HEK293 (cell line): ENCODE data around the gene CNIH3.

ENCODE experiments used
- CTCF ChIA-PET: fragments of 350-600 bp; formaldehyde crosslinking; extraction: SDS; loops from one replicate; lab custom pipeline; 2021; ENCODE audit warnings: antibody characterized with exemption; lab: Yijun Ruan, JAX
- POLR2A ChIA-PET: fragments of 300-600 bp; formaldehyde crosslinking; extraction: SDS; loops from one replicate; lab custom pipeline; 2020; ENCODE audit warnings: antibody characterized with exemption, inconsistent platforms; lab: Yijun Ruan, JAX
- H3K27ac ChIP-seq: fragments of 200-500 bp; sonication (Bioruptor generic); 2 replicates; pipeline ENCODE4 v1.5.1; 2014; ENCODE audit warnings: low read depth, low read length, control low read depth, inconsistent platforms; ENCODE audit errors: extremely low read depth
- H3K36me3 ChIP-seq, 2 experiments: fragments of 200-500 bp in 1 of 2; sonication (Bioruptor generic) in 1 of 2; 1 replicate in 1 of 2; 2 replicates in 1 of 2; pipeline ENCODE4 v1.5.1; 2014 to 2017; ENCODE audit warnings: inconsistent platforms in 2 of 2, low read length in 2 of 2; ENCODE audit not compliant: control insufficient read depth in 2 of 2, insufficient read depth in 1 of 2
- H3K4me1 ChIP-seq: fragments of 200-500 bp; sonication (Bioruptor generic); 2 replicates; pipeline ENCODE4 v1.5.1; 2014; ENCODE audit warnings: mild to moderate bottlenecking, low read length, inconsistent platforms; ENCODE audit not compliant: control insufficient read depth, insufficient read depth
- H3K4me3 ChIP-seq: 2 replicates; pipeline ENCODE4 v1.5.1; 2011; ENCODE audit warnings: low read depth, mild to moderate bottlenecking, control low read depth, low read length, moderate library complexity
- H3K9me3 ChIP-seq: fragments of 200-500 bp; sonication (Bioruptor generic); 2 replicates; pipeline ENCODE4 v1.5.1; 2014; ENCODE audit warnings: low read depth, low read length, inconsistent platforms; ENCODE audit not compliant: control insufficient read depth, insufficient read depth
- ATF2 ChIP-seq: fragments of 450-650 bp; formaldehyde crosslinking; IDR thresholded peaks from 2 replicates; pipeline ENCODE4 v1.5.1; 2016; ENCODE audit warnings: missing biosample characterization, missing genetic modification characterization, low read depth
- EGR2 ChIP-seq: fragments of 450-650 bp; formaldehyde crosslinking; IDR thresholded peaks from 2 replicates; pipeline ENCODE4 v1.5.1; 2016; ENCODE audit warnings: low read depth, missing biosample characterization, missing genetic modification characterization
- GLIS2 ChIP-seq: fragments of 450-650 bp; formaldehyde crosslinking; IDR thresholded peaks from 2 replicates; pipeline ENCODE4 v1.5.1; 2016; ENCODE audit warnings: missing biosample characterization, missing genetic modification characterization
- KLF1 ChIP-seq: fragments of 450-650 bp; formaldehyde crosslinking; IDR thresholded peaks from 2 replicates; pipeline ENCODE4 v1.5.1; 2016; ENCODE audit warnings: missing biosample characterization, missing genetic modification characterization
- REST ChIP-seq: fragments of 450-650 bp; formaldehyde crosslinking; IDR thresholded peaks from 2 replicates; pipeline ENCODE4 v1.5.1; 2016; ENCODE audit warnings: missing biosample characterization, missing genetic modification characterization
- SCRT1 ChIP-seq: fragments of 450-650 bp; formaldehyde crosslinking; IDR thresholded peaks from 2 replicates; pipeline ENCODE4 v1.5.1; 2016; ENCODE audit warnings: missing biosample characterization, missing genetic modification characterization, borderline replicate concordance
- SP2 ChIP-seq: fragments of 450-650 bp; formaldehyde crosslinking; IDR thresholded peaks from 2 replicates; pipeline ENCODE4 v1.5.1; 2016; ENCODE audit warnings: missing biosample characterization, missing genetic modification characterization
- TRIM28 ChIP-seq: IDR thresholded peaks from 2 replicates; pipeline ENCODE4 v1.6.1; 2011; ENCODE audit warnings: low read length, control low read depth, borderline replicate concordance
- WT1 ChIP-seq: fragments of 450-650 bp; formaldehyde crosslinking; IDR thresholded peaks from 2 replicates; pipeline ENCODE4 v1.5.1; 2016; ENCODE audit warnings: missing biosample characterization, missing genetic modification characterization
- ZBTB11 ChIP-seq: fragments of 450-650 bp; formaldehyde crosslinking; conservative IDR thresholded peaks from 2 replicates; pipeline ENCODE4 v1.5.1; 2016; ENCODE audit warnings: low read depth, missing biosample characterization, missing genetic modification characterization
- ZNF664 ChIP-seq: fragments of 450-650 bp; formaldehyde crosslinking; IDR thresholded peaks from 2 replicates; pipeline ENCODE4 v1.5.1; 2016; ENCODE audit warnings: missing biosample characterization, missing genetic modification characterization
- ZNF830 ChIP-seq: fragments of 450-650 bp; IDR thresholded peaks from 2 replicates; pipeline ENCODE4 v1.5.0; 2018; ENCODE audit warnings: missing biosample characterization, missing genetic modification characterization, low read depth, mild to moderate bottlenecking, moderate library complexity
- ZSCAN16 ChIP-seq: fragments of 450-650 bp; formaldehyde crosslinking; IDR thresholded peaks from 2 replicates; pipeline ENCODE4 v1.5.1; 2016; ENCODE audit warnings: missing biosample characterization, missing genetic modification characterization

The CNIH3 gene

GRCh38 chr1:224650290-224650689 lies 34.2 kb downstream of the CNIH3 start:
- no peak overlapping the region for H3K4me3 ChIP-seq
- H3K4me1 ChIP-seq = no peaks in the 10 kb centered on the region
- no peaks in the 10 kb centered on the region for H3K9me3 ChIP-seq
- peak; percentile 15; the same call in 1 of the 2 replicates for TF ChIP-seq ZSCAN16
- no peak for TF ChIP-seq ZBTB11 (tag by site-specific recombination)
- POLR2A ChIA-PET = no interaction called here
- CTCF ChIA-PET = interaction anchor here (0.5 to 2.4 kb wide), 6 partner anchors 10 to 201 kb away, joined by 3 to 11 read pairs (median 3); no protein-coding TSS in a partner anchor
- H3K36me3 ChIP-seq = no peaks in the 10 kb centered on the region
- H3K27ac ChIP-seq = no peak overlapping the region

- ChIA-PET POLR2A (no interaction called here), CTCF (interaction anchor here (2.4 kb wide), 1 partner anchor 200 kb away, joined by 11 read pairs; no protein-coding TSS in a partner anchor)
- no peaks in the 10 kb centered on the region for H3K36me3 ChIP-seq
- TF ChIP-seq EGR2 = no peak
- peak; percentile 83 for TF ChIP-seq ATF2 (tag by site-specific recombination)
- TF ChIP-seq, all 188 proteins: peak for 1
- Histone ChIP-seq H3K9me3 (no peaks in the 10 kb centered on the region), H3K4me1 (no peaks in the 10 kb centered on the region), H3K27ac (no peak overlapping the region), H3K4me3 (no peak overlapping the region)
These were observed 35.1 kb downstream of the CNIH3 start for GRCh38 chr1:224651188-224651587.

GRCh38 chr1:224656392-224656791 lies 40.3 kb downstream of the CNIH3 start:
- POLR2A ChIA-PET = no interaction called here
- no peak overlapping the region for H3K4me3 ChIP-seq
- H3K36me3 ChIP-seq = no peaks in the 10 kb centered on the region
- CTCF ChIA-PET = interaction anchor here (1.1 to 2.0 kb wide), 3 partner anchors 12 to 266 kb away, joined by 3 to 6 read pairs (median 5); no protein-coding TSS in a partner anchor
- no peaks in the 10 kb centered on the region for H3K4me1 ChIP-seq
- H3K27ac ChIP-seq = no peak overlapping the region
- TF ChIP-seq EGR2 (peak; percentile 30; the same call in 1 of the 2 replicates), TRIM28 (no peak)
- no peaks in the 10 kb centered on the region for H3K9me3 ChIP-seq

GRCh38 chr1:224660074-224660473 lies 44.0 kb downstream of the CNIH3 start:
- Histone ChIP-seq H3K9me3 (no peaks in the 10 kb centered on the region), H3K4me3 (no peak overlapping the region), H3K27ac (no peak overlapping the region), H3K36me3 (no peaks in the 10 kb centered on the region), H3K4me1 (no peaks in the 10 kb centered on the region)
- TF ChIP-seq ATF2 (tag by site-specific recombination) (no peak), SCRT1 (tag by site-specific recombination) (no peak), KLF1 (no peak), ZNF664 (tag by site-specific recombination) (no peak), GLIS2 (tag by site-specific recombination) (no peak), WT1 (tag by site-specific recombination) (no peak), ZNF830 (tag by site-specific recombination) (no peak), REST (tag by site-specific recombination) (no peak), SP2 (tag by site-specific recombination) (no peak)
- ChIA-PET CTCF (interaction anchor here (0.6 to 2.8 kb wide), 7 partner anchors 10 to 235 kb away, joined by 3 to 18 read pairs (median 4); no protein-coding TSS in a partner anchor), POLR2A (no interaction called here)
